Activated B cell treated with CpG ODN at 0.5 μM for 24 hours (primary cell): ENCODE measurements around the gene METTL18. TPM values are rescaled to one million over a fixed set of nuclear protein-coding genes. Genes with fewer than 3 reads are reported as not detected.

ENCODE experiments used
- ATAC-seq: fragments of 200-7000 bp; cut with Tn5 transposase; one replicate; pipeline ENCODE4 v1.10.0; 2021; ENCODE audit warnings: low read depth, mild to moderate bottlenecking, moderate library complexity
- CTCF ChIA-PET: fragments of 350-600 bp; sonication (Branson Sonifier 250); formaldehyde crosslinking; loops from one replicate; lab custom pipeline; 2021; ENCODE audit warnings: antibody characterized with exemption; lab: Charles Lee
- POLR2A ChIA-PET: fragments of 350-600 bp; sonication (Branson Sonifier 250); formaldehyde crosslinking; loops from one replicate; lab custom pipeline; 2021; ENCODE audit warnings: antibody characterized with exemption; lab: Charles Lee
- DNase-seq: peaks from one replicate; pipeline ENCODE4 v3.0.0; 2022
- H3K27ac Mint-ChIP-seq: one replicate; pipeline ENCODE4 v1.8.0; 2020; ENCODE audit warnings: mixed read lengths
- H3K27me3 Mint-ChIP-seq: one replicate; pipeline ENCODE4 v1.8.0; 2021; ENCODE audit warnings: mixed read lengths
- H3K36me3 Mint-ChIP-seq: one replicate; pipeline ENCODE4 v1.8.0; 2021; ENCODE audit warnings: low read depth, mixed read lengths
- H3K4me1 Mint-ChIP-seq: one replicate; pipeline ENCODE4 v1.8.0; 2021; ENCODE audit warnings: mixed read lengths
- H3K4me3 Mint-ChIP-seq: one replicate; pipeline ENCODE4 v1.8.0; 2020; ENCODE audit warnings: mild to moderate bottlenecking, mixed read lengths
- H3K9me3 Mint-ChIP-seq: one replicate; pipeline ENCODE4 v1.8.0; 2020; ENCODE audit warnings: mixed read lengths
- CTCF ChIP-seq: fragments of 200-600 bp; IDR thresholded peaks from one replicate; pipeline ENCODE4 v1.8.0; 2022; ENCODE audit warnings: antibody characterized with exemption, mild to moderate bottlenecking
- intact Hi-C: fragments of 100-400 bp; cut with micrococcal nuclease; formaldehyde crosslinking; loops from one replicate; pipeline ENCODE4 v1.15.1; 2024
- total RNA-seq: library from RNA; stranded (reverse); gene quantifications from 2 replicates; pipeline ENCODE4 v1.2.3, GENCODE V29; 2022

Gene METTL18
- total RNA-seq, 1 donor from 2014 or later, result 12.0 TPM

GRCh38 chr1:169788402-169788801, 6.3 kb downstream of the METTL18 start:
- POLR2A ChIA-PET, result no interaction called here
- peaks cover 20% of the 10 kb centered on the region for H3K36me3 Mint-ChIP-seq
- H3K4me1 Mint-ChIP-seq, result peaks cover 16% of the 10 kb centered on the region
- ATAC-seq (no peak), DNase-seq (no peak)
- no peak overlapping the region for H3K27ac Mint-ChIP-seq
- no peaks in the 10 kb centered on the region for H3K9me3 Mint-ChIP-seq
- CTCF ChIA-PET, result no interaction called here
- intact Hi-C loops, result no loop called here
- H3K27me3 Mint-ChIP-seq, result peaks cover 28% of the 10 kb centered on the region
- no peak overlapping the region for H3K4me3 Mint-ChIP-seq
- no peak for TF ChIP-seq CTCF

GRCh38 chr1:169786974-169787373, 7.7 kb downstream of the METTL18 start:
- CTCF ChIA-PET, result no interaction called here

GRCh38 chr1:169785267-169785666, 9.4 kb downstream of the METTL18 start:
- peaks cover 38% of the 10 kb centered on the region for H3K27me3 Mint-ChIP-seq
- CTCF ChIA-PET, result no interaction called here

More at GRCh38 chr1:169786974-169787373, 7.7 kb downstream of the METTL18 start:
- Mint-ChIP-seq H3K27ac (no peak overlapping the region), H3K27me3 (peaks cover 38% of the 10 kb centered on the region), H3K36me3 (peaks cover 8% of the 10 kb centered on the region), H3K9me3 (no peaks in the 10 kb centered on the region), H3K4me1 (peaks cover 4% of the 10 kb centered on the region), H3K4me3 (no peak overlapping the region)
- no peak for TF ChIP-seq CTCF
- POLR2A ChIA-PET, result no interaction called here
- no peak for ATAC-seq
- no peak for DNase-seq
- intact Hi-C loops, result no loop called here

GRCh38 chr1:169784102-169784501, 10.6 kb downstream of the METTL18 start:
- H3K27ac Mint-ChIP-seq, result no peak overlapping the region
- no peaks in the 10 kb centered on the region for H3K36me3 Mint-ChIP-seq
- no peaks in the 10 kb centered on the region for H3K9me3 Mint-ChIP-seq
- intact Hi-C loops, result no loop called here
- ATAC-seq (no peak), DNase-seq (no peak)
- no peaks in the 10 kb centered on the region for H3K4me1 Mint-ChIP-seq
- ChIA-PET CTCF (no interaction called here), POLR2A (no interaction called here)
- no peak for TF ChIP-seq CTCF
- no peak overlapping the region for H3K4me3 Mint-ChIP-seq
- H3K27me3 Mint-ChIP-seq, result peaks cover 38% of the 10 kb centered on the region

More at GRCh38 chr1:169785267-169785666, 9.4 kb downstream of the METTL18 start:
- ATAC-seq, result no peak
- no peak overlapping the region for H3K4me3 Mint-ChIP-seq
- H3K9me3 Mint-ChIP-seq, result no peaks in the 10 kb centered on the region
- no peak overlapping the region for H3K27ac Mint-ChIP-seq
- H3K4me1 Mint-ChIP-seq, result no peaks in the 10 kb centered on the region
- POLR2A ChIA-PET, result interaction anchor here (1.8 kb wide), 1 partner anchor 10 kb away, joined by 5 read pairs; the partner anchor contains the start of gene METTL18
- no peak for DNase-seq
- intact Hi-C loops, result no loop called here
- no peak for TF ChIP-seq CTCF
- no peaks in the 10 kb centered on the region for H3K36me3 Mint-ChIP-seq

- no peak for TF ChIP-seq CTCF
- Mint-ChIP-seq H3K27me3 (peaks cover 38% of the 10 kb centered on the region), H3K36me3 (no peaks in the 10 kb centered on the region), H3K4me3 (no peak overlapping the region), H3K9me3 (no peaks in the 10 kb centered on the region), H3K27ac (no peak overlapping the region), H3K4me1 (no peaks in the 10 kb centered on the region)
- ChIA-PET POLR2A (no interaction called here), CTCF (no interaction called here)
- intact Hi-C loops, result no loop called here
- DNase-seq (no peak), ATAC-seq (no peak)
These were observed 12.1 kb downstream of the METTL18 start for GRCh38 chr1:169782596-169782995.
